ENCODE measurements around the gene AUTS2. TPM values are rescaled to one million over a fixed set of nuclear protein-coding genes. Genes with fewer than 3 reads are reported as not detected.
A peak's percentile ranks its signal among the peaks of the same experiment; 100 is the strongest.

The AUTS2 gene
- total RNA-seq, 1 experiment from 2014 or later: 42.1 TPM

GRCh38 chr7:70582927-70583895 is 984.9 kb downstream of the AUTS2 start:
- BruUV-seq (replicated peaks): no TSS peak
- Histone ChIP-seq H3K36me3 (ENCODE audit: insufficient read depth, low read length, poor library complexity, severe bottlenecking) (no peaks in the 10 kb centered on the region), H3K4me1 (ENCODE audit: insufficient read depth, low read length, poor library complexity, severe bottlenecking) (peaks cover 12% of the 10 kb centered on the region), H3K9me3 (ENCODE audit: low read depth, low read length, poor library complexity, severe bottlenecking) (no peaks in the 10 kb centered on the region), H3K27me3 (replicated peaks; ENCODE audit: insufficient read depth, low read depth, low read length, poor library complexity) (no peaks in the 10 kb centered on the region), H3K4me3 (ENCODE audit: low read depth, low read length, poor library complexity, severe bottlenecking) (no peak overlapping the region), H3K27ac (ENCODE audit: low read depth, low read length, poor library complexity, severe bottlenecking) (no peak overlapping the region)
- CTCF ChIA-PET: no interaction called here
- no peak for TF ChIP-seq CTCF (conservative IDR thresholded peaks at IDR 0.05; ENCODE audit: low read depth, low read length)
- no peak for TF ChIP-seq EZH2 (IDR thresholded peaks at IDR 0.05; ENCODE audit: borderline replicate concordance, low read depth, low read length, poor library complexity, severe bottlenecking)
- POLR2A ChIA-PET (ENCODE audit: low non-redundant PET): no interaction called here
- no peak for DNase-seq (ENCODE audit: low spot score)
- intact Hi-C loops (cut with micrococcal nuclease; ENCODE audit: unreplicated experiment): no loop called here

- Histone ChIP-seq H3K4me1 (ENCODE audit: insufficient read depth, low read length, poor library complexity, severe bottlenecking) (peaks cover 12% of the 10 kb centered on the region), H3K27me3 (replicated peaks; ENCODE audit: insufficient read depth, low read depth, low read length, poor library complexity) (no peaks in the 10 kb centered on the region), H3K9me3 (ENCODE audit: low read depth, low read length, poor library complexity, severe bottlenecking) (no peaks in the 10 kb centered on the region), H3K36me3 (ENCODE audit: insufficient read depth, low read length, poor library complexity, severe bottlenecking) (no peaks in the 10 kb centered on the region), H3K4me3 (ENCODE audit: low read depth, low read length, poor library complexity, severe bottlenecking) (no peak overlapping the region), H3K27ac (ENCODE audit: low read depth, low read length, poor library complexity, severe bottlenecking) (no peak overlapping the region)
- CTCF ChIA-PET: no interaction called here
- TF ChIP-seq CTCF (conservative IDR thresholded peaks at IDR 0.05; ENCODE audit: low read depth, low read length) (no peak), EZH2 (IDR thresholded peaks at IDR 0.05; ENCODE audit: borderline replicate concordance, low read depth, low read length, poor library complexity, severe bottlenecking) (no peak)
- POLR2A ChIA-PET (ENCODE audit: low non-redundant PET): no interaction called here
- intact Hi-C loops (cut with micrococcal nuclease; ENCODE audit: unreplicated experiment): no loop called here
- no TSS peak for BruUV-seq (replicated peaks)
- DNase-seq (ENCODE audit: low spot score): no peak
These were observed 985.9 kb downstream of the AUTS2 start for GRCh38 chr7:70583965-70584883.

GRCh38 chr7:70585071-70585470 is 986.8 kb downstream of the AUTS2 start:
- intact Hi-C loops (cut with micrococcal nuclease; ENCODE audit: unreplicated experiment): no loop called here
- no peak overlapping the region for H3K4me3 ChIP-seq (ENCODE audit: low read depth, low read length, poor library complexity, severe bottlenecking)
- no peak for DNase-seq (ENCODE audit: low spot score)
- POLR2A ChIA-PET (ENCODE audit: low non-redundant PET): no interaction called here
- H3K27me3 ChIP-seq (replicated peaks; ENCODE audit: insufficient read depth, low read depth, low read length, poor library complexity): no peaks in the 10 kb centered on the region
- no peaks in the 10 kb centered on the region for H3K9me3 ChIP-seq (ENCODE audit: low read depth, low read length, poor library complexity, severe bottlenecking)
- TF ChIP-seq EZH2 (IDR thresholded peaks at IDR 0.05; ENCODE audit: borderline replicate concordance, low read depth, low read length, poor library complexity, severe bottlenecking) (no peak), CTCF (conservative IDR thresholded peaks at IDR 0.05; ENCODE audit: low read depth, low read length) (0 out of 2 replicates have a peak, but pooled peaks have one; percentile 27)
- BruUV-seq (replicated peaks): no TSS peak
- no peaks in the 10 kb centered on the region for H3K36me3 ChIP-seq (ENCODE audit: insufficient read depth, low read length, poor library complexity, severe bottlenecking)
- peaks cover 12% of the 10 kb centered on the region for H3K4me1 ChIP-seq (ENCODE audit: insufficient read depth, low read length, poor library complexity, severe bottlenecking)
- H3K27ac ChIP-seq (ENCODE audit: low read depth, low read length, poor library complexity, severe bottlenecking): no peak overlapping the region
- CTCF ChIA-PET: no interaction called here

Data from A673 (cell line).